A673 (cell line): ENCODE measurements around the gene DHRS9. TPM values are rescaled to one million over a fixed set of nuclear protein-coding genes. Genes with fewer than 3 reads are reported as not detected.

Experiments
- BruUV-seq: library from RNA; stranded (reverse); fragments of 400-500 nt; replicated peaks from 2 replicates; lab custom pipeline; 2021; lab: Mats Ljungman, UMichigan
- CTCF ChIA-PET: fragments of 300-600 bp; sonication (Branson Sonifier 250); formaldehyde crosslinking; loops from one replicate; lab custom pipeline; 2022; ENCODE audit warnings: antibody characterized with exemption; lab: Charles Lee
- POLR2A ChIA-PET: fragments of 300-600 bp; sonication (Branson Sonifier 250); formaldehyde crosslinking; loops from one replicate; lab custom pipeline; 2022; ENCODE audit warnings: antibody characterized with exemption; ENCODE audit not compliant: low non-redundant PET; lab: Charles Lee
- DNase-seq: peaks from one replicate; pipeline ENCODE4 v3.0.0-alpha.2; 2015; ENCODE audit warnings: low spot score
- H3K27ac ChIP-seq: fragments of 200-600 bp; sonication (generic); 2 replicates; pipeline ENCODE4 v1.5.1; 2016; ENCODE audit warnings: mixed run types, low read depth, mild to moderate bottlenecking, mixed read lengths, antibody characterized with exemption, low read length; ENCODE audit not compliant: poor library complexity, severe bottlenecking
- H3K27me3 ChIP-seq: fragments of 200-600 bp; sonication (generic); replicated peaks from 2 replicates; pipeline ENCODE4 v1.6.1; 2017; ENCODE audit warnings: mixed run types, low read depth, mild to moderate bottlenecking, mixed read lengths, antibody characterized with exemption, low read length; ENCODE audit not compliant: insufficient read depth, poor library complexity
- H3K36me3 ChIP-seq: fragments of 200-600 bp; sonication (generic); 2 replicates; pipeline ENCODE4 v1.6.1; 2016; ENCODE audit warnings: mixed run types, mild to moderate bottlenecking, mixed read lengths, antibody characterized with exemption, low read length; ENCODE audit not compliant: insufficient read depth, poor library complexity, severe bottlenecking
- H3K4me1 ChIP-seq: fragments of 200-600 bp; sonication (generic); 2 replicates; pipeline ENCODE4 v1.6.1; 2017; ENCODE audit warnings: mixed run types, mild to moderate bottlenecking, mixed read lengths, antibody characterized with exemption, low read length; ENCODE audit not compliant: insufficient read depth, poor library complexity, severe bottlenecking
- H3K4me3 ChIP-seq: fragments of 200-600 bp; sonication (generic); 2 replicates; pipeline ENCODE4 v1.5.1; 2016; ENCODE audit warnings: low read depth, mixed run types, mild to moderate bottlenecking, mixed read lengths, low read length; ENCODE audit not compliant: poor library complexity, severe bottlenecking
- H3K9me3 ChIP-seq: fragments of 200-600 bp; sonication (generic); 2 replicates; pipeline ENCODE4 v1.6.1; 2016; ENCODE audit warnings: mixed run types, low read depth, mild to moderate bottlenecking, mixed read lengths, antibody characterized with exemption, low read length; ENCODE audit not compliant: poor library complexity, severe bottlenecking
- CTCF ChIP-seq: fragments of 300-800, 200-600 bp; sonication (generic); conservative IDR thresholded peaks from 2 replicates; pipeline ENCODE4 v1.5.1; 2017; ENCODE audit warnings: low read depth, mild to moderate bottlenecking, antibody characterized with exemption, low read length, moderate library complexity, mixed read lengths
- EZH2 ChIP-seq: fragments of 200-600 bp; sonication (generic); IDR thresholded peaks from 2 replicates; pipeline ENCODE4 v1.6.1; 2017; ENCODE audit warnings: borderline replicate concordance, low read depth, mild to moderate bottlenecking, mixed read lengths, antibody characterized with exemption, low read length; ENCODE audit not compliant: poor library complexity, severe bottlenecking
- intact Hi-C: fragments of 100-400 bp; cut with micrococcal nuclease; formaldehyde crosslinking; loops from one replicate; pipeline ENCODE4 v1.10.0; 2022; ENCODE audit not compliant: unreplicated experiment
- total RNA-seq: library from RNA; stranded (reverse); gene quantifications from 2 replicates; pipeline ENCODE4 v1.2.3, GENCODE V29; 2021

Gene DHRS9
- total RNA-seq, 1 experiment from 2014 or later, result not detected

- Histone ChIP-seq H3K36me3 (no peaks in the 10 kb centered on the region), H3K4me1 (no peaks in the 10 kb centered on the region), H3K4me3 (no peak overlapping the region), H3K27me3 (no peaks in the 10 kb centered on the region), H3K27ac (no peak overlapping the region), H3K9me3 (no peaks in the 10 kb centered on the region)
- POLR2A ChIA-PET, result no interaction called here
- TF ChIP-seq EZH2 (no peak), CTCF (no peak)
- intact Hi-C loops, result no loop called here
- no TSS peak for BruUV-seq
- peak; percentile 72 for DNase-seq
- CTCF ChIA-PET, result no interaction called here
Observed at GRCh38 chr2:169090133-169090820, 20.9 kb downstream of the DHRS9 start.

GRCh38 chr2:169091256-169091655, 21.9 kb downstream of the DHRS9 start:
- no peaks in the 10 kb centered on the region for H3K27me3 ChIP-seq
- TF ChIP-seq EZH2 (no peak), CTCF (no peak)
- no peaks in the 10 kb centered on the region for H3K4me1 ChIP-seq
- no peaks in the 10 kb centered on the region for H3K36me3 ChIP-seq
- ChIA-PET CTCF (no interaction called here), POLR2A (no interaction called here)
- no peak for DNase-seq
- no peak overlapping the region for H3K4me3 ChIP-seq
- no peaks in the 10 kb centered on the region for H3K9me3 ChIP-seq
- BruUV-seq, result no TSS peak
- intact Hi-C loops, result no loop called here
- no peak overlapping the region for H3K27ac ChIP-seq

GRCh38 chr2:169091761-169092519, 22.6 kb downstream of the DHRS9 start:
- ChIA-PET CTCF (no interaction called here), POLR2A (no interaction called here)
- no peak for DNase-seq
- intact Hi-C loops, result no loop called here
- Histone ChIP-seq H3K9me3 (no peaks in the 10 kb centered on the region), H3K27me3 (no peaks in the 10 kb centered on the region), H3K36me3 (no peaks in the 10 kb centered on the region), H3K27ac (no peak overlapping the region), H3K4me3 (no peak overlapping the region), H3K4me1 (no peaks in the 10 kb centered on the region)
- TF ChIP-seq EZH2 (no peak), CTCF (no peak)
- no TSS peak for BruUV-seq
